Stimulated activated naive CD8-positive, alpha-beta T cell treated with anti-CD3 and anti-CD28 coated beads, Interleukin-15, Interleukin-2, amounts not matched to agents 100 ng/mL and 50 ng/mL, for 24 hours (primary cell): ENCODE results near the gene LIN28B.
A peak's percentile ranks its signal among the peaks of the same experiment; 100 is the strongest.
"Not testable (repeated sequence)": the region's sequence is repeated elsewhere in the genome, so short reads cannot be mapped to it uniquely, and the experiment has no call there.

Source experiments
- H3K27ac Mint-ChIP-seq: one replicate; pipeline ENCODE4 v1.8.0; 2021; ENCODE audit warnings: mild to moderate bottlenecking, mixed read lengths
- H3K27me3 Mint-ChIP-seq: one replicate; pipeline ENCODE4 v1.8.0; 2021; ENCODE audit warnings: mixed read lengths
- H3K36me3 Mint-ChIP-seq: one replicate; pipeline ENCODE4 v1.8.0; 2021; ENCODE audit warnings: low read depth, mixed read lengths
- H3K4me1 Mint-ChIP-seq: one replicate; pipeline ENCODE4 v1.8.0; 2021; ENCODE audit warnings: low read depth, mixed read lengths
- H3K4me3 Mint-ChIP-seq: one replicate; pipeline ENCODE4 v1.8.0; 2021; ENCODE audit warnings: mild to moderate bottlenecking, mixed read lengths
- H3K9me3 Mint-ChIP-seq: one replicate; pipeline ENCODE4 v1.8.0; 2021; ENCODE audit warnings: mixed read lengths

Gene LIN28B

GRCh38 chr6:104951677-104952076, 5.2 kb upstream of the LIN28B start:
- Mint-ChIP-seq H3K4me3 (no peak overlapping the region), H3K9me3 (peaks cover 7% of the 10 kb centered on the region), H3K36me3 (peaks cover 5% of the 10 kb centered on the region), H3K27me3 (peaks cover 63% of the 10 kb centered on the region), H3K4me1 (peaks cover 1% of the 10 kb centered on the region), H3K27ac (no peak overlapping the region)

- Mint-ChIP-seq H3K27ac (no peak overlapping the region), H3K36me3 (peaks cover 5% of the 10 kb centered on the region), H3K9me3 (peaks cover 11% of the 10 kb centered on the region), H3K4me1 (peaks cover 11% of the 10 kb centered on the region), H3K4me3 (no peak overlapping the region), H3K27me3 (peaks cover 71% of the 10 kb centered on the region)
These were observed 4.0 kb upstream of the LIN28B start for GRCh38 chr6:104952911-104953399.

GRCh38 chr6:104953400-104954189, 3.3 kb upstream of the LIN28B start:
- peaks cover 11% of the 10 kb centered on the region for H3K9me3 Mint-ChIP-seq
- peaks cover 13% of the 10 kb centered on the region for H3K4me1 Mint-ChIP-seq
- H3K4me3 Mint-ChIP-seq, H3K36me3 Mint-ChIP-seq, H3K27ac Mint-ChIP-seq: not testable (repeated sequence)
- H3K27me3 Mint-ChIP-seq = peaks cover 78% of the 10 kb centered on the region

DNA sequence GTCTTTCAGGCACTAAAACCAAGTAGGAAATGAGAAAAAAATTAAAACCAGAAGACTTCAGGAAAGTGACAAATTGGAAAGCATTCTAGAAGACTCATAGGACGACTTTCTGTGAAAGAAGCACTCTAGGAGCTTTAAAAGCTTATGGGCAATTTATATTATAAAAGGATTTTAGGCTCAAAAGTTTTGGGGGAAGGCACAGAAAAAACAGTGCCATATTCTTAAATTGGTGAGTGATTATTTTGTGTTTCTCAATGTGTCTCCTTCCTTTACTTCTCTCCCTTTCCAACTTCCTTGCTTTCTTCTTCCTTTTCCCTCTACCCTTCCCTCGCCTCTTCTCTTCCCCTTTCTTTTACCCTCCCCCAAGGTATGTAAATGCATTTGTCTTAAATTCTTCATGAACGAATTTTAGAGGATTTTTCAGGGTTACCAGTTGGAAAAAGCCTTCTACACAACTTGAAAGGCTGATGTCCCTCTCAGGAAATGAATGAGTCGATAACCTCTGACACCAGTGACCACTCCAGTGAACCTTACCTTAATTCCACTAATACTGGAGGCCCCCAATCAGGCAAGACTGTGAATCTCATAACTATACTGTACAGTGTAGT, 2.6 kb upstream of the LIN28B start:
- H3K27ac Mint-ChIP-seq = no peak overlapping the region
- no peak overlapping the region for H3K4me3 Mint-ChIP-seq
- peaks cover 5% of the 10 kb centered on the region for H3K36me3 Mint-ChIP-seq
- H3K27me3 Mint-ChIP-seq = peaks cover 80% of the 10 kb centered on the region
- peaks cover 13% of the 10 kb centered on the region for H3K4me1 Mint-ChIP-seq
- peaks cover 11% of the 10 kb centered on the region for H3K9me3 Mint-ChIP-seq

GRCh38 chr6:104955491-104955890, 1.4 kb upstream of the LIN28B start:
- Mint-ChIP-seq H3K27ac (no peak overlapping the region), H3K4me1 (peaks cover 13% of the 10 kb centered on the region), H3K27me3 (peaks cover 81% of the 10 kb centered on the region), H3K9me3 (peaks cover 11% of the 10 kb centered on the region), H3K36me3 (peaks cover 5% of the 10 kb centered on the region), H3K4me3 (no peak overlapping the region)

DNA sequence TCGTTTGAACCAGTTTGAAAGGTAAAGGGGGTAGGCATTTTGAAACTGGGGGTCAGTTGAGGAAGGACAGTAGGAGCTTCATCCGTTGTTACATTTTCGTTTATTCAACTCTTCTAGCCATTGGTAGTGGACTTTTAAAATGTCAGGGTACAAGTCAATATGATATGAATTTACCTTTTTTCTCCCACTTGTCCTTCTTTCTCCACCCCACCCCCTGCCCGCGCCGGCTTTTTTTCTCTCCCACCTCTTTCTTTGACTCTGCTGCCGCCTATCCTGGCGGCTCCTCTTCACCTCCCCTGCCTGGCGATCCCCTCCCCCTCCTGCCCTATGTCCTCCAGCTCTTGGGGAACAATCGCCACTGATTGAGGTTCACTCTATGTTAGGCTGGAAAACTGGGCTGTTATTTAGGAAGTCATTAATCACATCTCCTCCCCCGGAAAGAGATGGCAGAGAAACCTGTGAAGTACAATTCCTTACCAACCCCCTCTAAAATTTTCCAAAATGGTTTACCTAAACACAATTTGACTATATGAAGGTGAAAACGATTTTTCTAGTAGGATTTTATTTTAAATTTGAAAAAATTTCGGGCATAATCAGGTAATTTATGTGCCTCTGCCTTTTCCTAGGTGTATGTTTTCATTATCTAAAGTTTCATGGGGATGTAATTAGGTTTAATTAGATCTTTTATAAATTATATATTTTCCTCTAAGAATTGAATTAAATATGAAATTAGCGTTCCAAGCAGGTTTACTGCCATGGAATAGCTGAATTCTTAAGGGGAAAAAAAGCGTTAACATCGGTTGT, 778 bp upstream of the LIN28B start:
- Mint-ChIP-seq H3K9me3 (peaks cover 11% of the 10 kb centered on the region), H3K27me3 (peaks cover 81% of the 10 kb centered on the region), H3K4me3 (no peak overlapping the region), H3K4me1 (peaks cover 13% of the 10 kb centered on the region), H3K27ac (no peak overlapping the region), H3K36me3 (peaks cover 5% of the 10 kb centered on the region)

- H3K36me3 Mint-ChIP-seq = peaks cover 5% of the 10 kb centered on the region
- H3K9me3 Mint-ChIP-seq = peaks cover 11% of the 10 kb centered on the region
- H3K4me1 Mint-ChIP-seq = peaks cover 13% of the 10 kb centered on the region
- peaks cover 69% of the 10 kb centered on the region for H3K27me3 Mint-ChIP-seq
- no peak overlapping the region for H3K27ac Mint-ChIP-seq
- H3K4me3 Mint-ChIP-seq = peak overlapping the region; percentile 67
These were observed 632 bp downstream of the LIN28B start for GRCh38 chr6:104957301-104958177.

DNA sequence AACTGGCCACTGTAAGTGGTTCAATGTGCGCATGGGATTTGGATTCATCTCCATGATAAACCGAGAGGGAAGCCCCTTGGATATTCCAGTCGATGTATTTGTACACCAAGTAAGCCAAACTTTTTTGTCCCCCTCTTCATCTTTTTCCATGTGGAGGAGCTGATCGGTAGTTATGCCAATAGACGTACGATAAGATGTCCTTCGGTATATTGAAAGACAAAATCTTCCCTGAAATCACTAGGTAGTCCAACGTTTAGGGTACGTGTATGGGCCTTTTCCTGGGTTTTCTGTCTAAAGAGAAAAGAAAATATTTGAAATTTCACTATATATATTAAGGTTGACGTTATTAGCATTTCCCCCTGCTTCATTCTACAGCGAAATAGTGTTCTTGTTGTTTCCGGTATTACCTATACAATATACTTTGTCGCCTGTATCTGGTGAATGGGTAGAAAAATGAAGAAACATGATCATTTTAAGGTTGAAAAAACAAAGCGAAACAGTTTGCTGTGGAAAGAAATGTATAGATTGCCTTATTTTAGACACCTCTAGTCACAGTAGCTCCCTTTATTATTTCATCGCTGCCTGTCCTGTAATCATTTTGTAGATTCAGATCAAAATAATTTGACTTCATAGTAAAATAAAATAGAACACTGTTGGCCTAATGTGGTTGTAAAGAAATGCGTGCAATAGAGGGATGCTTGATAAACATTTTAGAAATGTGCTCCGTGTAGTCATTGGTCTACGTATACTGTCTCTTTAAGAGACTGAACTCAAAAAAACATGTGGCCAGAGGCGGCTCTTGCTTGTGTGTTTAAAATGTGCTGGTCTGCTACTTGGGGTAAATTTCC, 1.5 kb downstream of the LIN28B start:
- H3K4me1 Mint-ChIP-seq = peaks cover 13% of the 10 kb centered on the region
- peaks cover 7% of the 10 kb centered on the region for H3K9me3 Mint-ChIP-seq
- H3K4me3 Mint-ChIP-seq = no peak overlapping the region
- no peak overlapping the region for H3K27ac Mint-ChIP-seq
- H3K27me3 Mint-ChIP-seq = peaks cover 61% of the 10 kb centered on the region
- peaks cover 2% of the 10 kb centered on the region for H3K36me3 Mint-ChIP-seq

DNA sequence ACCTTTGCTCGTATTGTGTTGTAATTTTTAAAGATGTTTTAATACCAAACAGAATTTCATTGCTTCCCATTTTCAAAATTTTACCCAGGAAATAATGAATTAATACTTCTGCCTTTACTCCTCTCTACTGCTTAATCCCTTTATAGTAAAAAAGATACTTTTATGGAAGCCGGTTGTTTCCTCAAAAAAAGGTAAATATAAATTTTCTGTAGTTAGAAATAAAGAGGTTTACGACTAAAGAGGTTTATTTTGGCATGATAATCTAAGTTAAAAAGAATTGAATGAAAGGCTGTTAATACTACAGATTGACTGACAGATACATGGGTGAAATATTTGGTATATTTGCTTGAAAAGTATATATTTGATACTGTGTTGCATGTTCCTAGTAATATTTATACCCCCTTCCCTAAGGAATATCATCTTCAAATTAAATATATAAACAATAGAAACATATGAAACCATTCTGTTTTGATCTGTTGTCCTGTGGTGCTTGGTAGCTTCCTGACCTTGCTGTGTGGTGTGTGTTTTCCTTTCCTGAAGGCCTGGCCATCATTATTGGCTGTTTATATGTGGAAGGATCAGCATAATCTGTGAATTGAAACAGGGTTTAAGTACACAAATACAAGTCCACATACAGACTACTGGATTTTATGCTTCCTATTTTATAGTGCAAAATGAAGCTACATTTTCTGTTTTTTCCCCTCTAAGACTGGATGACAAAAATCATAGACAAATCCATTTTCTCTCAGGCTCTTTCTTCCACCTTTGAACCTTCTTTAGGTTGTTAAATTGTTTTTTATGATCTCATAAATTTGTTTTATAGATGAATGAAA, 2.3 kb downstream of the LIN28B start:
- peaks cover 52% of the 10 kb centered on the region for H3K27me3 Mint-ChIP-seq
- H3K9me3 Mint-ChIP-seq = peaks cover 5% of the 10 kb centered on the region

GRCh38 chr6:104969108-104969507, 12.2 kb downstream of the LIN28B start:
- no peak overlapping the region for H3K4me3 Mint-ChIP-seq
- no peaks in the 10 kb centered on the region for H3K36me3 Mint-ChIP-seq
- no peaks in the 10 kb centered on the region for H3K9me3 Mint-ChIP-seq
- no peaks in the 10 kb centered on the region for H3K4me1 Mint-ChIP-seq
- H3K27me3 Mint-ChIP-seq = no peaks in the 10 kb centered on the region
- no peak overlapping the region for H3K27ac Mint-ChIP-seq

More for the DNA sequence above, 2.3 kb downstream of the LIN28B start:
- Mint-ChIP-seq H3K27ac (no peak overlapping the region), H3K4me3 (no peak overlapping the region), H3K36me3 (no peaks in the 10 kb centered on the region), H3K4me1 (peaks cover 13% of the 10 kb centered on the region)

DNA sequence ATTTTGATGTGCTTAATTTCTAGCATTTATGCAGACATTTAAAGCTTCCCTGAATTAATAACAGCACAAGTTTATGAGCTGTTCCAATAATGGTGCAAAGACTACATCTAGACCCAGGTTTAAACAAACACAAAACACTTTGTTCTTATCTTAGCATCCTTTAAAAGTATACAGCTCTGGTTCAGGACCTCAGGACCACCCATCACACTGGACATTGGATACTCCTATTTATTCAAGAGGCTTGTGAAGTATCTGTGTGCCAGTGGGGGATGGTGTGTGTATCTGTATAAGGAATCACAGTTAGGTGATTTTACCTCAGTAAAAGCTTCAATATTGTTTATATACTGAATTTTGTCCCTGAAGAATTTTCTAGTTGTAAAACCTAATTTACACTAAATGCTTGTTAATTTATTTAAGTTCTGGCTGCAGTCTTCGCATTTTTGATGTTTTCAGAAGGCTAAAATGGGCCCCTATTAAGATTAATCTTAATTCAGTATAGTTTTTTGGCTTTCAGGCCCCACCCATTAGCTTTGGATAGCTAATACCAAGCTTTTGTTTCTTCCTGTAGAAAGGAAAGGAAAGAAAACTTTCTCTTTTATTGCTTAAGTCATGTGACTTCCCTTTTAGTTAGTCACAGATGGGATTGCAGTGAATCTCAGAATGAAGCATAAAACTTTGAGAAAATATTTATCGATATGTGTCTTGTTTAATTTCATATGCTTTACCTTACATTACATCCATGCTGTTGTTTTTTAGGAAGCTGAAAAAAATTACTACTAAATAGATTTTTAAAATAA, 13.1 kb downstream of the LIN28B start:
- no peaks in the 10 kb centered on the region for H3K36me3 Mint-ChIP-seq
- no peak overlapping the region for H3K4me3 Mint-ChIP-seq
- no peaks in the 10 kb centered on the region for H3K9me3 Mint-ChIP-seq

GRCh38 chr6:104973404-104973803, 16.5 kb downstream of the LIN28B start:
- Mint-ChIP-seq H3K9me3 (no peaks in the 10 kb centered on the region), H3K36me3 (no peaks in the 10 kb centered on the region), H3K27ac (no peak overlapping the region), H3K27me3 (peaks cover 10% of the 10 kb centered on the region), H3K4me3 (no peak overlapping the region), H3K4me1 (no peaks in the 10 kb centered on the region)

More for the DNA sequence above, 13.1 kb downstream of the LIN28B start:
- Mint-ChIP-seq H3K27ac (no peak overlapping the region), H3K27me3 (no peaks in the 10 kb centered on the region), H3K4me1 (no peaks in the 10 kb centered on the region)
